ENCODE results near the gene ZDHHC24.

DNA sequence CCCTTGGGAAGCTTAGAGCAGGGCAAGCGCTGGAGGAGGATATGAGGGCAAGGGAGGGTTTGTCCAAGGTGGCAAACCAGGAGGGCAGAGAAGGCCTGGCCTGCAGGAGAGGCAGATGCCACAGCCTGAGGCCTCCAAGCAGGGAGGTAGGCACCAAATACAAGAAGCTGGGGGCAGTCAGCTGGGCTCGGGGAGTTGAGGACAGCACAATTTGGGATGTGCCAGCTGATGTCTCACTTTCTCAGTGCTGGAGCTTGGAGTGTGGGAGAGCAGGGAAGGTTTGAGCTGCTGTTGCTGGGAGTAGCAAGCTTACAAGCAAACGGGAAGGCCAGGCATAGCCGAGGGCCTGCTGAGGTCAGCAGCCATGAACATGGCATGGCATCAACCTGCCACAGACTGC, 4.0 kb downstream of the ZDHHC24 start:
- TF ChIP-seq, protein P1, sequence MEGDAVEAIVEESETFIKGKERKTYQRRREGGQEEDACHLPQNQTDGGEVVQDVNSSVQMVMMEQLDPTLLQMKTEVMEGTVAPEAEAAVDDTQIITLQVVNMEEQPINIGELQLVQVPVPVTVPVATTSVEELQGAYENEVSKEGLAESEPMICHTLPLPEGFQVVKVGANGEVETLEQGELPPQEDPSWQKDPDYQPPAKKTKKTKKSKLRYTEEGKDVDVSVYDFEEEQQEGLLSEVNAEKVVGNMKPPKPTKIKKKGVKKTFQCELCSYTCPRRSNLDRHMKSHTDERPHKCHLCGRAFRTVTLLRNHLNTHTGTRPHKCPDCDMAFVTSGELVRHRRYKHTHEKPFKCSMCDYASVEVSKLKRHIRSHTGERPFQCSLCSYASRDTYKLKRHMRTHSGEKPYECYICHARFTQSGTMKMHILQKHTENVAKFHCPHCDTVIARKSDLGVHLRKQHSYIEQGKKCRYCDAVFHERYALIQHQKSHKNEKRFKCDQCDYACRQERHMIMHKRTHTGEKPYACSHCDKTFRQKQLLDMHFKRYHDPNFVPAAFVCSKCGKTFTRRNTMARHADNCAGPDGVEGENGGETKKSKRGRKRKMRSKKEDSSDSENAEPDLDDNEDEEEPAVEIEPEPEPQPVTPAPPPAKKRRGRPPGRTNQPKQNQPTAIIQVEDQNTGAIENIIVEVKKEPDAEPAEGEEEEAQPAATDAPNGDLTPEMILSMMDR (conservative IDR thresholded peaks at IDR 0.05; ENCODE audit: low read length) = no peak
- TF ChIP-seq EZH2phosphoT487 (IDR thresholded peaks at IDR 0.05; ENCODE audit: borderline replicate concordance, low read depth, low read length) = no peak

Measured in OCI-LY7 (cell line).